Esophagus muscularis mucosa (tissue), 4 donors: Measurements from ENCODE around the gene RNU7-1. TPM values are rescaled to one million over a fixed set of nuclear protein-coding genes. Genes with fewer than 3 reads are reported as not detected.

Experiments used
- DNase-seq: peaks from one replicate; pipeline ENCODE4 v3.0.0-alpha.2; 2017; ENCODE audit errors: extremely low spot score
- H3K27ac ChIP-seq, 4 donors: fragments of 200-600 bp; sonication (generic); replicated peaks in 1 of 4; 1 replicate in 3 of 4; 2 replicates in 1 of 4; pipeline ENCODE4 v1.5.1; 2016 to 2019; ENCODE audit warnings: mild to moderate bottlenecking in 1 of 4
- H3K27me3 ChIP-seq, 4 donors: fragments of 200-600 bp; sonication (generic); one replicate each; pipeline versions ENCODE4 v1.5.1 to v1.6.0; 2016 to 2019
- H3K36me3 ChIP-seq, 4 donors: fragments of 200-600 bp; sonication (generic); one replicate each; pipeline ENCODE4 v1.5.1; 2016 to 2019
- H3K4me1 ChIP-seq, 4 donors: fragments of 200-600 bp; sonication (generic); one replicate each; pipeline ENCODE4 v1.5.1; 2016 to 2019
- H3K4me3 ChIP-seq, 4 donors: fragments of 200-600 bp; sonication (generic); 1 replicate in 2 of 4; 2 replicates in 2 of 4; pipeline ENCODE4 v1.5.1; 2016 to 2019; ENCODE audit warnings: mild to moderate bottlenecking in 4 of 4, moderate library complexity in 1 of 4
- H3K9me3 ChIP-seq, 4 donors: fragments of 200-600 bp; sonication (generic); 1 replicate in 3 of 4; 2 replicates in 1 of 4; pipeline ENCODE4 v1.5.1; 2016 to 2019
- CTCF ChIP-seq, 3 experiments: fragments of 200-600 bp in 2 of 3; fragments of 450-650 bp in 1 of 3; sonication (generic) in 2 of 3; IDR thresholded peaks; one replicate each; pipeline ENCODE4 v1.5.1; 2017 to 2019; ENCODE audit warnings: antibody characterized with exemption in 3 of 3, mild to moderate bottlenecking in 2 of 3, moderate library complexity in 1 of 3
- EP300 ChIP-seq: sonication (generic); formaldehyde crosslinking; IDR thresholded peaks from one replicate; pipeline ENCODE4 v1.6.1; 2017; ENCODE audit warnings: antibody characterized with exemption
- POLR2A ChIP-seq: fragments of 450-650 bp; IDR thresholded peaks from one replicate; pipeline ENCODE4 v1.6.1; 2017; ENCODE audit warnings: antibody characterized with exemption, moderate library complexity, mild to moderate bottlenecking, low read depth
- POLR2AphosphoS5 ChIP-seq, 2 donors: sonication (generic); formaldehyde crosslinking; IDR thresholded peaks; one replicate each; pipeline ENCODE4 v1.6.1; 2017; ENCODE audit warnings: antibody characterized with exemption in 2 of 2
- WGBS: methylation state at CpG from one replicate; pipeline ENCODE4 v1.1.5; 2018; 5-methylcytosine and 5-hydroxymethylcytosine counted together
- intact Hi-C: fragments of 100-400 bp; cut with DNase I; formaldehyde crosslinking; loops from one replicate; pipeline ENCODE4 v1.15.1; 2023
- total RNA-seq, 4 donors: library from RNA; depleted of rRNA; stranded (reverse); fragments of >200 nt; gene quantifications; one replicate each; pipeline versions ENCODE4 v1.1.0 to v1.2.1, GENCODE V29; 2016

The RNU7-1 gene
- total RNA-seq, 4 donors from 2014 or later: not detected

GRCh38 chr12:6939191-6939540, 4.5 kb upstream of the RNU7-1 start:
- TF ChIP-seq CTCF (IDR thresholded peaks at IDR 0.05) (no peak), POLR2AphosphoS5 (IDR thresholded peaks at IDR 0.05) (peak in 1 of 2 donors; percentile 67)
- no peak overlapping the region for H3K4me3 ChIP-seq
- H3K27ac ChIP-seq: peak overlapping the region; percentile 21 to 95 (median 92)
- no peaks in the 10 kb centered on the region for H3K27me3 ChIP-seq
- no peaks in the 10 kb centered on the region for H3K9me3 ChIP-seq
- WGBS: 63% methylated on average over 2 of the region's 2 CpGs
- H3K36me3 ChIP-seq: peaks cover 6 to 65% (median 60%) of the 10 kb centered on the region in 4 donors
- peaks cover 53 to 83% (median 81%) of the 10 kb centered on the region in 4 donors for H3K4me1 ChIP-seq
- intact Hi-C loops: no loop called here
- no peak for DNase-seq

- H3K27me3 ChIP-seq: no peaks in the 10 kb centered on the region
- peak overlapping the region; percentile 13 to 96 (median 60) for H3K27ac ChIP-seq
- no peak for TF ChIP-seq CTCF (IDR thresholded peaks at IDR 0.05)
- peak in 1 of 2 donors; percentile 58 for TF ChIP-seq POLR2AphosphoS5 (IDR thresholded peaks at IDR 0.05)
- intact Hi-C loops: no loop called here
- DNase-seq: no peak
- H3K36me3 ChIP-seq: peaks cover 0 to 53% (median 49%) of the 10 kb centered on the region in 4 donors
- peaks cover 49 to 80% (median 79%) of the 10 kb centered on the region in 4 donors for H3K4me1 ChIP-seq
- H3K9me3 ChIP-seq: no peaks in the 10 kb centered on the region
- WGBS: 33% methylated on average over 1 of the region's 12 CpGs
- H3K4me3 ChIP-seq: no peak overlapping the region
These were observed 2.3 kb upstream of the RNU7-1 start for GRCh38 chr12:6941267-6941666.

- Histone ChIP-seq H3K27ac (peak overlapping the region; percentile 13 to 96 (median 60)), H3K36me3 (peaks cover 0 to 53% (median 46%) of the 10 kb centered on the region in 4 donors), H3K4me1 (peaks cover 54 to 82% (median 79%) of the 10 kb centered on the region in 4 donors), H3K4me3 (no peak overlapping the region), H3K27me3 (no peaks in the 10 kb centered on the region), H3K9me3 (no peaks in the 10 kb centered on the region)
- TF ChIP-seq EP300: no peak
- peak in 1 of 2 donors; percentile 28 for TF ChIP-seq POLR2AphosphoS5 (IDR thresholded peaks at IDR 0.05)
- WGBS: 67% methylated on average over 10 of the region's 12 CpGs
- intact Hi-C loops: no loop called here
- no peak for DNase-seq
These were observed 1.8 kb upstream of the RNU7-1 start for GRCh38 chr12:6941782-6942181.

- Histone ChIP-seq H3K36me3 (peaks cover 0 to 50% (median 47%) of the 10 kb centered on the region in 4 donors), H3K9me3 (no peaks in the 10 kb centered on the region), H3K4me1 (peaks cover 52 to 80% (median 77%) of the 10 kb centered on the region in 4 donors), H3K27me3 (no peaks in the 10 kb centered on the region), H3K4me3 (no peak overlapping the region), H3K27ac (peak overlapping the region; percentile 91 to 97 (median 96))
- TF ChIP-seq EP300 (no peak), POLR2A (no peak), POLR2AphosphoS5 (IDR thresholded peaks at IDR 0.05) (no peak), CTCF (IDR thresholded peaks at IDR 0.05) (no peak)
- intact Hi-C loops: no loop called here
- WGBS: 85% methylated on average over 11 of the region's 11 CpGs
- DNase-seq: no peak
These were observed 1.3 kb upstream of the RNU7-1 start for GRCh38 chr12:6942331-6942665.

GRCh38 chr12:6943389-6943721, 261 bp upstream of the RNU7-1 start:
- no peak for TF ChIP-seq EP300
- TF ChIP-seq POLR2AphosphoS5 (IDR thresholded peaks at IDR 0.05): peak in 1 of 2 donors; percentile 67
- intact Hi-C loops: no loop called here
- no peak for DNase-seq
- Histone ChIP-seq H3K4me3 (peak overlapping the region; percentile 69 to 77 (median 73)), H3K9me3 (no peaks in the 10 kb centered on the region), H3K4me1 (peaks cover 47 to 69% (median 68%) of the 10 kb centered on the region in 4 donors), H3K27ac (peak overlapping the region; percentile 91 to 97 (median 96)), H3K36me3 (peaks cover 0 to 53% (median 47%) of the 10 kb centered on the region in 4 donors), H3K27me3 (no peaks in the 10 kb centered on the region)
- under 1% methylated on average over 13 of the region's 13 CpGs for WGBS
